BJ (cell line): ENCODE results near the gene GSG1L. TPM values are rescaled to one million over a fixed set of nuclear protein-coding genes. Genes with fewer than 3 reads are reported as not detected.

Source experiments
- CTCF ChIA-PET: fragments of 350-600 bp; formaldehyde crosslinking; extraction: SDS; loops from one replicate; lab custom pipeline; 2021; ENCODE audit warnings: antibody characterized with exemption, inconsistent platforms; lab: Yijun Ruan, JAX
- POLR2A ChIA-PET: fragments of 300-600 bp; sonication (Branson Sonifier 250); formaldehyde crosslinking; extraction: SDS; loops from one replicate; lab custom pipeline; 2021; ENCODE audit warnings: antibody characterized with exemption; lab: Charles Lee
- DNase-seq: peaks from one replicate; pipeline ENCODE4 v3.0.0-alpha.2; 2011; ENCODE audit warnings: low read depth
- H3K27me3 ChIP-seq: 2 replicates; pipeline ENCODE4 v1.6.0; 2011; ENCODE audit warnings: low read length; ENCODE audit not compliant: control insufficient read depth, insufficient read depth
- H3K36me3 ChIP-seq: 2 replicates; pipeline ENCODE4 v1.5.1; 2011; ENCODE audit warnings: low read length; ENCODE audit not compliant: control insufficient read depth, insufficient read depth
- H3K4me3 ChIP-seq: 2 replicates; pipeline ENCODE4 v1.5.1; 2011; ENCODE audit warnings: low read depth, mild to moderate bottlenecking, control low read depth, low read length
- CTCF ChIP-seq: IDR thresholded peaks from 2 replicates; pipeline ENCODE4 v1.5.1; 2011; ENCODE audit warnings: low read depth, mild to moderate bottlenecking, control low read depth, inconsistent platforms, low read length, moderate library complexity; ENCODE audit not compliant: insufficient read depth
- polyA plus RNA-seq: library from polyadenylated mRNA; depleted of rRNA; stranded (reverse); fragments of >200 nt; gene quantifications from 2 replicates; pipeline ENCODE4 v1.2.3, GENCODE V29; 2011

The GSG1L gene
- polyA plus RNA-seq, 1 experiment = not detected

GRCh38 chr16:27925612-27926011 is 137.9 kb downstream of the GSG1L start:
- Histone ChIP-seq H3K36me3 (no peaks in the 10 kb centered on the region), H3K27me3 (no peaks in the 10 kb centered on the region; the same call in 1 of the 2 replicates), H3K4me3 (no peak overlapping the region)
- no peak for DNase-seq
- CTCF ChIA-PET = no interaction called here
- POLR2A ChIA-PET = no interaction called here
- TF ChIP-seq CTCF = no peak

GRCh38 chr16:27924411-27925118 is 138.9 kb downstream of the GSG1L start:
- Histone ChIP-seq H3K36me3 (no peaks in the 10 kb centered on the region), H3K27me3 (no peaks in the 10 kb centered on the region; the same call in 1 of the 2 replicates), H3K4me3 (no peak overlapping the region)
- no peak for TF ChIP-seq CTCF
- DNase-seq = no peak
- ChIA-PET CTCF (no interaction called here), POLR2A (no interaction called here)

- POLR2A ChIA-PET = no interaction called here
- no peak for TF ChIP-seq CTCF
- CTCF ChIA-PET = no interaction called here
These were observed 139.8 kb downstream of the GSG1L start for GRCh38 chr16:27923751-27924150.

GRCh38 chr16:27922433-27922832 is 141.1 kb downstream of the GSG1L start:
- ChIA-PET CTCF (no interaction called here), POLR2A (no interaction called here)
- TF ChIP-seq CTCF = no peak
- Histone ChIP-seq H3K4me3 (no peak overlapping the region), H3K27me3 (no peaks in the 10 kb centered on the region; the same call in 1 of the 2 replicates), H3K36me3 (no peaks in the 10 kb centered on the region)
- no peak for DNase-seq

More at GRCh38 chr16:27923751-27924150, 139.8 kb downstream of the GSG1L start:
- Histone ChIP-seq H3K4me3 (no peak overlapping the region), H3K36me3 (no peaks in the 10 kb centered on the region), H3K27me3 (no peaks in the 10 kb centered on the region; the same call in 1 of the 2 replicates)
- DNase-seq = no peak

- Histone ChIP-seq H3K4me3 (no peak overlapping the region), H3K36me3 (no peaks in the 10 kb centered on the region), H3K27me3 (no peaks in the 10 kb centered on the region)
- CTCF ChIA-PET = no interaction called here
- no peak for TF ChIP-seq CTCF
- POLR2A ChIA-PET = no interaction called here
- DNase-seq = no peak
These were observed 142.4 kb downstream of the GSG1L start for GRCh38 chr16:27921134-27921533.
